Mesothelial cell of epicardium (in vitro differentiated cells): Measurements from ENCODE around the gene ZYG11B. TPM values are rescaled to one million over a fixed set of nuclear protein-coding genes. Genes with fewer than 3 reads are reported as not detected.
"Not testable (repeated sequence)": the region's sequence is repeated elsewhere in the genome, so short reads cannot be mapped to it uniquely, and the experiment has no call there.

Source experiments
- DNase-seq, 2 experiments: peaks; one replicate each; pipeline ENCODE4 v3.0.0; 2021; ENCODE audit warnings: low spot score in 2 of 2; ENCODE audit not compliant: unreplicated experiment in 2 of 2
- H3K27ac Mint-ChIP-seq: 2 replicates; pipeline ENCODE4 v1.8.0; 2021; ENCODE audit warnings: mixed read lengths
- H3K27me3 Mint-ChIP-seq: 2 replicates; pipeline ENCODE4 v1.8.0; 2021; ENCODE audit warnings: low read depth, mixed read lengths
- H3K36me3 Mint-ChIP-seq: 2 replicates; pipeline ENCODE4 v1.8.0; 2021; ENCODE audit warnings: mixed read lengths
- H3K4me1 Mint-ChIP-seq: 2 replicates; pipeline ENCODE4 v1.8.0; 2021; ENCODE audit warnings: mixed read lengths
- H3K4me3 Mint-ChIP-seq: 2 replicates; pipeline ENCODE4 v1.8.0; 2021; ENCODE audit warnings: mild to moderate bottlenecking, moderate library complexity, mixed read lengths
- H3K9me3 Mint-ChIP-seq: 2 replicates; pipeline ENCODE4 v1.8.0; 2021; ENCODE audit warnings: mixed read lengths
- total RNA-seq: library from RNA; stranded (reverse); gene quantifications from 3 replicates; pipeline ENCODE4 v1.2.1, GENCODE V29; 2021
- TF ChIP-seq, protein P1 (sequence below): fragments of 200-600 bp; sonication (generic); IDR thresholded peaks from one replicate; pipeline ENCODE4 v1.5.0; 2021; ENCODE audit warnings: antibody characterized with exemption; ENCODE audit not compliant: unreplicated experiment

ZYG11B gene
- total RNA-seq, 1 donor from 2014 or later = 32.5 TPM

DNA sequence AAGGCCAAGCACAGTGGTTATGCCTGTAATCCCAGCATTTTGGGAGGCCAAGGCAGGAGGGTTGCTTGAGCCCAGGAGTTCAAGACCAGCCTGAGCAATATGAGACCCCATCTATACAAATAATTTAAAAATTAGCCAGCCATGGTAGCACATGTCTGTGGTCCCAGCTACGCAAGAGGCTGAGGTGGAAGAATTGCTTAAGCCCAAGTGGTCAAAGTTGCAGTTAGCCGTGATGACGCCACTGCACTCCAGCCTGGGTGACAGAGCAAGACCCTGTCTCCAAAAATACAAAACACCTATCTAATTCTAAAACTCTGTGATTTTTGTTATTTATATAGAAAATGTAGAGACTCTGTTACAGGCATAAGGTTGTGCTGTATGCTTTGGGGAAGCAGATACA, 72.1 kb downstream of the ZYG11B start:
- no peaks in the 10 kb centered on the region for H3K27me3 Mint-ChIP-seq
- no peaks in the 10 kb centered on the region for H3K4me1 Mint-ChIP-seq
- H3K36me3 Mint-ChIP-seq = peaks cover 30% of the 10 kb centered on the region
- no peak for DNase-seq
- H3K27ac Mint-ChIP-seq = no peak overlapping the region
- TF ChIP-seq, protein P1, sequence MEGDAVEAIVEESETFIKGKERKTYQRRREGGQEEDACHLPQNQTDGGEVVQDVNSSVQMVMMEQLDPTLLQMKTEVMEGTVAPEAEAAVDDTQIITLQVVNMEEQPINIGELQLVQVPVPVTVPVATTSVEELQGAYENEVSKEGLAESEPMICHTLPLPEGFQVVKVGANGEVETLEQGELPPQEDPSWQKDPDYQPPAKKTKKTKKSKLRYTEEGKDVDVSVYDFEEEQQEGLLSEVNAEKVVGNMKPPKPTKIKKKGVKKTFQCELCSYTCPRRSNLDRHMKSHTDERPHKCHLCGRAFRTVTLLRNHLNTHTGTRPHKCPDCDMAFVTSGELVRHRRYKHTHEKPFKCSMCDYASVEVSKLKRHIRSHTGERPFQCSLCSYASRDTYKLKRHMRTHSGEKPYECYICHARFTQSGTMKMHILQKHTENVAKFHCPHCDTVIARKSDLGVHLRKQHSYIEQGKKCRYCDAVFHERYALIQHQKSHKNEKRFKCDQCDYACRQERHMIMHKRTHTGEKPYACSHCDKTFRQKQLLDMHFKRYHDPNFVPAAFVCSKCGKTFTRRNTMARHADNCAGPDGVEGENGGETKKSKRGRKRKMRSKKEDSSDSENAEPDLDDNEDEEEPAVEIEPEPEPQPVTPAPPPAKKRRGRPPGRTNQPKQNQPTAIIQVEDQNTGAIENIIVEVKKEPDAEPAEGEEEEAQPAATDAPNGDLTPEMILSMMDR = no peak
- H3K9me3 Mint-ChIP-seq = no peaks in the 10 kb centered on the region
- H3K4me3 Mint-ChIP-seq = no peak overlapping the region

DNA sequence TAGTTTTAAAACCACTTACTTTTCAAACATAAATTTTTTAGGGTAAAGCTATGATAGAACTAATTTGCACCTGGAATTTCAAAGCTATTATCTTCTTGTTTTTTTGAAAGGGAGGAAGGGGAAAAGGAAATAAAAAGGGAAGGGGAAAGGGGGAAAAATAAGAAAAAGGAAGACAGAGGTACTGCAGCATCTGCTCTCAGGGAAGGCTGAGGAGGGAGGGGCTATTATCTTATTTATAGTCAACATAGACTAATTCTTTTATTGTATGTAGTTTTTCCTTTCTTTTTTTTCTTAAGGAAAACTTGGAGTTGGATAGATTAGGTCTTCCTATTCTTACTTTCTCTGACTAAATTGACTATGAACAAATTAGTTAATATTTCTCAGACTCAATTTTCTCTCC, 74.8 kb downstream of the ZYG11B start:
- Mint-ChIP-seq H3K4me1 (no peaks in the 10 kb centered on the region), H3K36me3 (peaks cover 13% of the 10 kb centered on the region), H3K27me3 (no peaks in the 10 kb centered on the region), H3K27ac (peak overlapping the region; percentile 21), H3K9me3 (no peaks in the 10 kb centered on the region), H3K4me3 (no peak overlapping the region)
- DNase-seq = no peak
- TF ChIP-seq, protein P1 = no peak

DNA sequence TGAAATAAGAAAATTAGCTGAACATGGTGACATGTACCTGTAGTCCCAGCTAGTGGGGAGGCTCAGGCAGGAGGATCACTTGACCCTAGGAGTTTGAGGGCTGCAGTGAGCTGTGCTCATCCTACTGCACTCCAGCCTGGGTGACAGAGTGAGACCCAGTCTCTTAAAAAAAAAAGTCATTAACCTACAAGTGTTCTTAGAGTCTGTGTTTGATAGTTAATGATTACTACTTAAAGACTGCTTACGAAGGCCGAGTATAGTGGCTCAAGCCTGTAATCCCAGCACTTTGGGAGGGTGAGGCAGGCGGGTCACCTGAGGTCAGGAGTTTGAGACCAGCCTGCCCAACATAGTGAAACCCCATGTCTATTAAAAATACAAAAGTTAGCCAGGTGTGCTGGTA, 77.8 kb downstream of the ZYG11B start:
- H3K27ac Mint-ChIP-seq, H3K27me3 Mint-ChIP-seq, H3K4me1 Mint-ChIP-seq, DNase-seq, H3K9me3 Mint-ChIP-seq, H3K4me3 Mint-ChIP-seq: not testable (repeated sequence)
- H3K36me3 Mint-ChIP-seq = peaks cover 16% of the 10 kb centered on the region

DNA sequence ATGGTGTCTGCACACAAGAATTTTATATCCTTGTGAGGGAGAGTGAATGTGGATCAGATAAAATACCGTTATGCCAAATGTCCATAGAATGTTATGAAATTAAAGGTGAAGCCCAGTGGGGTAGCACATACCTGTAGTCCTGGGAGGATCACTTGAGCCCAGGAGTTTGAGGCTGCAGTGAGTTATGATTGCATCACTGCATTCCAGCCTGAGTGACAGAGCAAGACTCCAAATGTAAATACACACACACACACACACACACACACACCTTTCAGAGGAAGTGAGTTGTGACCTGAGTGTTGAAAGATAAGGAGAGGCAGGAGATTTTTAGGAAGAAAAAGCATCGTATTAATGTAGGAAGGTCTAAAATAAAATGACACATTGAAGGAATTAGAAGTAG, 88.2 kb downstream of the ZYG11B start:
- Mint-ChIP-seq H3K36me3 (peaks cover 29% of the 10 kb centered on the region), H3K27me3 (no peaks in the 10 kb centered on the region), H3K27ac (no peak overlapping the region), H3K9me3 (no peaks in the 10 kb centered on the region), H3K4me3 (no peak overlapping the region), H3K4me1 (no peaks in the 10 kb centered on the region)
- TF ChIP-seq, protein P1 = no peak
- no peak for DNase-seq

DNA sequence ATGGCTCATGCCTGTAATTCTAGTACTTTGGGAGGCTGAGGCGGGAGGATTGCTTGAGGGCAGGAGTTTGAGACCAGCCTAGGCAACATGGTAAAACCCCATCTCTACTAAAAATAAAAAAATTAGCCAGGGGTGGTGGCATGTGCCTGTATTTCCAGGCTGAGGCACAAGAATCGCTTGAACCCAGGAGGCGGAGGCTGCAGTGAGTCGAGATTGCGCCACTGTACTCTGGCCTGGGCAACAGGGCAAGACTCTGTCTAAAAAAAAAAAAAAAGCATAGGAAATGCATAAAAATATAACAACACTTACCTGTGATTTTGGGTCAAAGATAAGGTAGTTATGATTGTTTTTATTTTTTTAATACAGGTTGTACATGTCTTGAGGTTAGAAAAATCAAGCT, 94.6 kb downstream of the ZYG11B start:
- H3K4me1 Mint-ChIP-seq = not testable (repeated sequence)
- H3K36me3 Mint-ChIP-seq = peaks cover 15% of the 10 kb centered on the region

DNA sequence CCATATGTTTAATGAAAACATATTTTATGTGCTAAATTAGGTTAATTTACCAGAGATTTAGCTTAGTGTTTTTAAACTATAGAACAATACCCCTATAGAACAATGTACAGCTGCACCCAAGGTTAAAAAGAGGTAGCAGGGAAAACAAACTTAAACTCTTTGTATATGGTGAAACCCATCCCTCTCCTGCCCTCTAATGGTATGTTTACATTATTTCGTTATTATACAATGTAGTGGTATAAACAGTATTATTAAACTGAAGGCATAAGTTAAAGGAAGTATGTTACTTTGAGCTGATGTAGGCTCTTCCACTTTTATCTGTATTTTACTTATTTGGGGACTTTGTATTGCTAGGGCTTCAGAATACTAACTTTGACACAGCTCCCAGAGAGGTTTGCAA, 99.6 kb downstream of the ZYG11B start:
- H3K4me3 Mint-ChIP-seq = no peak overlapping the region
- no peak overlapping the region for H3K27ac Mint-ChIP-seq
- DNase-seq = no peak
- H3K4me1 Mint-ChIP-seq = no peaks in the 10 kb centered on the region
- H3K36me3 Mint-ChIP-seq = peaks cover 9% of the 10 kb centered on the region
- TF ChIP-seq, protein P1 = no peak
- no peaks in the 10 kb centered on the region for H3K9me3 Mint-ChIP-seq
- H3K27me3 Mint-ChIP-seq = no peaks in the 10 kb centered on the region

More for the DNA sequence above, 94.6 kb downstream of the ZYG11B start:
- not testable (repeated sequence) for H3K4me3 Mint-ChIP-seq, DNase-seq, H3K27ac Mint-ChIP-seq, H3K9me3 Mint-ChIP-seq, H3K27me3 Mint-ChIP-seq

DNA sequence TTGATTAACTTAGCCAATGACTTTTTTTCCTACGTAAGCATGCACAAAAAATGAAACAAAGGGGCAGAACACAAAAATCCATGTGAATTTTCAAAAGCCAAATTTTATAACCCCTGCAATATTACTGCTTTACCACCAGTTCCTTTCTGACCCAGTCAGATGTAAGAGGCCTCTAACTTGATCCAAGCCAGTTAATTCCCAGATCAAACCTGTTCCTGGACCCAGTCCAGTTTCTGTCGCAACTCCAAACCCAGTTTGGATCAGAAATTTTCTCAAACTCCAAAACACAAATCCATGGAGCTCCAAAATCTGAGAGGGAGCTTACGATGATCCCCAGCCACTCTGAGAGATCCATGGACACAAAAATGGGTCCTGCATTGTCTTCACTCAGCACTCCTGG, 108.5 kb downstream of the ZYG11B start:
- DNase-seq = no peak
- Mint-ChIP-seq H3K9me3 (no peaks in the 10 kb centered on the region), H3K27ac (no peak overlapping the region), H3K4me3 (no peak overlapping the region), H3K4me1 (no peaks in the 10 kb centered on the region), H3K27me3 (no peaks in the 10 kb centered on the region), H3K36me3 (no peaks in the 10 kb centered on the region)
- TF ChIP-seq, protein P1 = no peak
